Activated CD4-positive, CD25-positive, alpha-beta regulatory T cell treated with anti-CD3 and anti-CD28 coated beads, Interleukin-2, amount 50 U/mL, for 16 hours (primary cell): ENCODE measurements around the gene TYSND1.
"Not testable (repeated sequence)": the region's sequence is repeated elsewhere in the genome, so short reads cannot be mapped to it uniquely, and the experiment has no call there.

Experiments used
- DNase-seq: peaks from one replicate; pipeline ENCODE4 v3.0.0-alpha.2; 2020; ENCODE audit warnings: low read depth, low spot score

TYSND1 gene

DNA sequence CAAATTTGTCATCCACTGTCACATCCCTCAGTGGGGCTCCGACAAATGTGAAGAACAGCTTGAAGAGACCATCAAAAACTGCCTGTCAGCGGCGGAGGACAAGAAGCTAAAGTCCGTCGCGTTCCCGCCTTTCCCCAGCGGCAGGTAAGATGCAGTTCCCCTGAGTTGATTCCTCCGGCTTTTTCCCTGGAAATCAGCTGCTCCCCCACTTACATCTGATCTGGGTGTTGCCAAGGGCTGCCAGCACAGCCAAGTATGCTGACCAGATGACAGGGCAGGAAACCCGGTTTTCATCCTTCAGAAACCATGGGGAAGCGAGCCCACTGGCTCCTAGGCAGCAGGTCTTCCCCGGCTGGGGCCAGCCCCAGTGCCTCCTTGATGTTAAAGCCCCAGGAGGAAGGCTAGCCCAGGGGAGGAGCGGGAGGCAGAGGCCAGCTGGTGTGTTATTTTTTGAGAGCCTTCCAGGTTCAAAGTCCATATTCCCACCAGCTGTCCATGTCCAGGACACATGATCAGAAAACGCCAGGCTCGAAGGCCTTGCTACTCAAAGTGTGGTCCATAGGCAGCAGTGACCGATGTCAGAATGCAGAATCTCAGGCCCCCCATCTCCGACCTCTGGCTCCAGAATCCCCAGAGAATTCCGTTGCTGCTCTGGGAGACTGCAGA lies 37.3 kb downstream of the TYSND1 start:
- DNase-seq, result no peak

DNA sequence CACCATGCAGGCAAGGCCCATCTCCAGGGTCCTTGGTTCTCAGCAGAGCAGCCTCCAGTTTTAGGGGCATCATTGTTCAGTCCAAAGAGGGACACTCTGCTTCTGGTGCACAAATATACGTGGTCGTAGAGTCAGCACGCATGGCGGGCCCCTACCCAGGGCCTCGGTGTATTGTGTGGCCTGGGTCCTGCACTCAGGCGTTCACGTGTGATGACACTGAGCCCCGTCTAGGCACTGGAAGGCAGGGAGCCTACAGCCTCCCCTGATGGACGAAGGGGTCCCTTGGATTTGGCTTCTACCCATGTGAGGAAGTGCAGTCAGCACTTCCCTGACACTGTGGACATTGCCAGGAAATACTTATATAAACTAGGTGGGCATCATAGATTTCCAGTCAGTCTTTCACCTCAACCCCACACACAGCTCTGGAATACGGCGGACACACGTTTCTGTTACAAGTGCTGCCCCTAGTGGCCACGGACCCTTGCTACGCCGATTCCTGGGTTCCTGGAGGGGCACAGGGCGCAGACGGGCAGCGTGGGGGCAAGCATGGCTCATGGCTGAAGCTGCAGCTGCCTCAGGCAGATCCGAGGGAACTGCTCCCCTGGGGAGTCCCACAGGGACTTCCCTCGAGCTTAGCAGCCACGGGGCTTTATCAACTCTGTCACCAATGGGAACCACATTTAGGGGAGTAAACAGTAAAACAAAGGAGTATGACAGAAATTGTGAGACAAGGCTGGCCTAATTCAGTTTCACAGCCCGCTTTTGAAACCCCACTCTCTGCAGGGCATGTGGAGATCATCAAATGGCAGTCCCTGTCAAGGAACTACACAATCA lies 39.3 kb downstream of the TYSND1 start:
- no peak for DNase-seq

- DNase-seq, result no peak
These were observed 44.8 kb downstream of the TYSND1 start for GRCh38 chr10:70101668-70102067.

GRCh38 chr10:70101068-70101562 lies 45.4 kb downstream of the TYSND1 start:
- not testable (repeated sequence) for DNase-seq

GRCh38 chr10:70098271-70098670 lies 48.2 kb downstream of the TYSND1 start:
- DNase-seq, result no peak

- no peak for DNase-seq
These were observed 49.0 kb downstream of the TYSND1 start for GRCh38 chr10:70097459-70097858.

GRCh38 chr10:70096705-70097420 lies 49.6 kb downstream of the TYSND1 start:
- DNase-seq, result no peak

DNA sequence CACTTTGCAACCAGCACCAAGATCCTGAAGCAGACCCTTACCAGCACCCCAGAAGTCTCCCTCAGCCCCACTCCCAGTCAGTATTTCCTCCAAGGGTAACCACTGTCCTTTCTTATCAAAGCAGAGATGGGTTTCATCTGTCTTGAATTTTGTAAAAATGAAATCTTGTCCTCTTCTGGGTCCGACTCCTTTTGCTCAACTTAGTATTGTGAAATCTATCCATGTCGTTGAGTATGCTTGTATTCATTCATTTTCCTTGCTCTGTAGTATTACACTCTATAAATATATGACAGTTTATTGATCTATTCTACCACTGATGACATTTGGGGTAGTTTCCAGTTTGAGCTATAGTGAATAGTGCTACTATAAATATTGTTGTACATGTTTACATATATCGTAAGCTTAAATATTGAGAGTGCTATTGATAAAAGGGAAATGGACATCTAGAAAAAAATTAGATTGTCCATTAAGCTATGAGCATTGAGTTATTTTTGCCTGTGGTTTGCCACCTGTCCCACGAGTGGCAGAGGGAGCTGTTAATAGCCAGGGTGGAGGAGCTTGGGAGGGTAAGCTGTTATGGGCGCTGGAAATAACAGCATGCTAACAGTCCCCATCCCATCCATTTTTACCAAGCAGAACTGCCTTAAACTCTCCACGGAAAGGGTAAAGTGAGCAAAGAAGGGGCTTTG lies 50.3 kb downstream of the TYSND1 start:
- DNase-seq, result no peak

- DNase-seq, result no peak
These were observed 52.2 kb downstream of the TYSND1 start for GRCh38 chr10:70094250-70094649.

DNA sequence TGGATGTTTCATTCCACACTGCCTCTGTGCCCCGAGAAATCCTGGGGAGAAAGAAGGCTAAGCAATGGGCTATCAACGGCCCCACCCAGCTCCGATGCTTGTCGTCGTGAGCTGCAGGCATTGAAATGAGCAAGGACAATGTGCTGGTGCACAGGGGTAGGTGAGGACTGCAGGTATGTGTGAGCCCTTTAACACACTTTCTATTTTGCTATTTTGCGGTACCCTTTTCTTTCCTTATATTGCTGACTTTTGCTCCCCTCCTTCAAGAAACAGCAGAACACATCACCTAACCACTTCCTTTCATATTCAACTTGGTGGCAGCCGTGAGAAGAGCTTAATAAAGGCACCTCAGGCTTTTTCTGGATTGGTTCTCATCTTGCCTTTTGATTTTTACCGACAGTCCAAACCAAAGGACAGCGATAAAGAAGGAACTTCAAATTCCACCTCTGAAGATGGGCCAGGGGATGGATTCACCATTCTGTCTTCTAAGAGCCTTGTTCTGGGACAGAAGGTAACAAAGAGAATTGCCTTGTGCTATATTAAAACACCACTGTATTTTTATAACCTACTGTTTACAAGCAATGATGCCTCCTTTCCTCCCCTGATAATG lies 53.1 kb downstream of the TYSND1 start:
- DNase-seq, result no peak

GRCh38 chr10:70092389-70092718 lies 54.1 kb downstream of the TYSND1 start:
- no peak for DNase-seq

DNA sequence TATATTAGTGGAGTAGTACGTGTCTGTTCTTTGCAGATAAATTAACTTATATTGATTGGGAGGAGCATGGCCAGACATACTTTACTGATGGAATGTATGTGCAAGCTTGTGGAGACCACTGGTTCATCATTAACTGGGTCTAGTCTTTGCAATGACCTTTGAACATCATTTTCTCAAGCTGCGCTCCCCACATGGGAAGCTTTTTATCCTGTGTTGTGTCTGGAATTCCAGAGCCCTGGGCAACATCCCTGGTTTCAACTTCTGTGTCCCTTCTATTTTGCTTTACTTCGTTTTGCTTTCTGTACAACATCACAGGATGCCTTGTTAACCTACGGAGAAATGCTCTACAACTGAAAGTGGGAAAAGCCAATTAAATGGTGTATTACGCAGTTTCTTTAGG lies 55.5 kb downstream of the TYSND1 start:
- DNase-seq, result no peak

DNA sequence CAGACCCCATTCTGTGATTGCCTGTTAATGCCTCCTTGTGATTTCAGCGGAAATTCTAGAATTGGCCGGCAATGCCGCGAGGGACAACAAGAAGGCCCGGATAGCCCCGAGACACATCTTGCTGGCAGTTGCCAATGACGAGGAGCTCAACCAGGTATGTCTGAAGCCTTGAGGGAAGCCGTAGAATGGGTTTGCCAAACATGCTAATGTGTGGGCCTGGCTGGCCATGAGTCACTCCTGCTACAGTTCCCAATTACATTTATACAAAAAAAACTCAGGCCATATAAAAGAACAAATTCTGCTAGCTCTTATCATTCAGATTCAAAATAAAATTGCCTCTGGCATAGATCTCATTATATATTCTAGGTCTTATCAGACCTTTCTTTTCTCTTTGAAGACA lies 56.5 kb downstream of the TYSND1 start:
- DNase-seq, result no peak

DNA sequence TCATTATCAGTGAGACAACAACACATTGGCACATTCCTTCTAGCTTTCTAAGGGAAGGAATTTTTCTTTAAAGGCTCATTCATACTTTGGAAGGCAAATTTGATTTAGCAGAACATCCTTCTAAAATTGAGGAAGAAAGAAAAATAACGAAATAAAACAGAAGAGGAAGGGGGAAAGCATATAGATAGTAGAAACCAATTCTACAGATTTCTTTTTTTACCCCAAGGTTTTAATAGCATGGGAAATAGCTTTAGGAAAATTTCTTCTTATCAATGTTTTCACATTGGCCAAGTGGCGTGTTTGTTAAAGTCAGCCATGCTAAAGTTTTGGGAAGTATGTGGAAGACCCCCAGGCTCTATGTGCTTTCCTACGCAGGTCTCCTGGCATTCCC lies 58.2 kb downstream of the TYSND1 start:
- DNase-seq, result no peak
